Measurements from ENCODE around the gene PTGIS.

The PTGIS gene

GRCh38 chr20:49490689-49491088, 77.2 kb downstream of the PTGIS start:
- H3K27ac ChIP-seq: no peak overlapping the region
- TF ChIP-seq CTCF (conservative IDR thresholded peaks at IDR 0.05): no peak
- TF ChIP-seq ZFX (IDR thresholded peaks at IDR 0.05): no peak

- TF ChIP-seq CTCF (conservative IDR thresholded peaks at IDR 0.05) (no peak), ZFX (IDR thresholded peaks at IDR 0.05) (no peak)
These were observed 78.2 kb downstream of the PTGIS start for GRCh38 chr20:49489688-49490087.

GRCh38 chr20:49486064-49486463, 81.9 kb downstream of the PTGIS start:
- no peak overlapping the region for H3K27ac ChIP-seq
- no peak for TF ChIP-seq CTCF (conservative IDR thresholded peaks at IDR 0.05)
- no peak for TF ChIP-seq ZFX (IDR thresholded peaks at IDR 0.05)

More at GRCh38 chr20:49489688-49490087, 78.2 kb downstream of the PTGIS start:
- no peak overlapping the region for H3K27ac ChIP-seq

- H3K27ac ChIP-seq: no peak overlapping the region
- no peak for TF ChIP-seq ZFX (IDR thresholded peaks at IDR 0.05)
- no peak for TF ChIP-seq CTCF (conservative IDR thresholded peaks at IDR 0.05)
These were observed 82.4 kb downstream of the PTGIS start for GRCh38 chr20:49485563-49485962.

GRCh38 chr20:49484180-49485140, 83.5 kb downstream of the PTGIS start:
- H3K27ac ChIP-seq: no peak overlapping the region
- TF ChIP-seq CTCF (conservative IDR thresholded peaks at IDR 0.05) (peak; percentile 93), ZFX (IDR thresholded peaks at IDR 0.05) (no peak)

GRCh38 chr20:49483696-49484123, 84.2 kb downstream of the PTGIS start:
- no peak for TF ChIP-seq ZFX (IDR thresholded peaks at IDR 0.05)
- TF ChIP-seq CTCF (conservative IDR thresholded peaks at IDR 0.05): no peak
- no peak overlapping the region for H3K27ac ChIP-seq

GRCh38 chr20:49483018-49483695, 84.8 kb downstream of the PTGIS start:
- TF ChIP-seq ZFX (IDR thresholded peaks at IDR 0.05) (no peak), CTCF (conservative IDR thresholded peaks at IDR 0.05) (no peak)
- no peak overlapping the region for H3K27ac ChIP-seq

Data from C4-2B (cell line).